Measurements from ENCODE around the gene MAB21L4.
A peak's percentile ranks its signal among the peaks of the same experiment; 100 is the strongest.

Gene MAB21L4

DNA sequence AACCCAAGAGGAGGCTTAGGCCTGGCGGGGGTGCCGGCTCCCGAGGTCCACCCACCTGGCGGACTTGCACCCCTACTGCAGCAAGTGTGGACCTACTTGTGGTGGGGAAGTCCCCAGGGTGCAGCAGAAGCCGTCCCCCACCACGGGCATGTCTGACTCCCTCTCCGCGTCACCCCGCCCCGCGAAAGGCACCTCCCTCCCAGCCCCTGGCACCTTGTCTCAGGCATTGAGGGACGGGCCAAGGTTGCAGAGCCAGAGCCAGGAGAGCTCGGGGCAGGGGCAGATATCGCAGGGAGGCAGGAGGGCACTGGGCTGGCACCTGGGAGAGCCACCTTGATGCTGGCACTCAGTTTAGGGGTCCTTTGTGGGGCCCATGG, 29.2 kb upstream of the MAB21L4 start:
- no peak for DNase-seq

GRCh38 chr2:240922982-240923537, 27.1 kb upstream of the MAB21L4 start:
- DNase-seq, result peak; percentile 33

- no peak for DNase-seq
Measured at GRCh38 chr2:240922245-240922981, 26.5 kb upstream of the MAB21L4 start.

- no peak for DNase-seq
Measured at GRCh38 chr2:240921995-240922244, 26.0 kb upstream of the MAB21L4 start.

DNA sequence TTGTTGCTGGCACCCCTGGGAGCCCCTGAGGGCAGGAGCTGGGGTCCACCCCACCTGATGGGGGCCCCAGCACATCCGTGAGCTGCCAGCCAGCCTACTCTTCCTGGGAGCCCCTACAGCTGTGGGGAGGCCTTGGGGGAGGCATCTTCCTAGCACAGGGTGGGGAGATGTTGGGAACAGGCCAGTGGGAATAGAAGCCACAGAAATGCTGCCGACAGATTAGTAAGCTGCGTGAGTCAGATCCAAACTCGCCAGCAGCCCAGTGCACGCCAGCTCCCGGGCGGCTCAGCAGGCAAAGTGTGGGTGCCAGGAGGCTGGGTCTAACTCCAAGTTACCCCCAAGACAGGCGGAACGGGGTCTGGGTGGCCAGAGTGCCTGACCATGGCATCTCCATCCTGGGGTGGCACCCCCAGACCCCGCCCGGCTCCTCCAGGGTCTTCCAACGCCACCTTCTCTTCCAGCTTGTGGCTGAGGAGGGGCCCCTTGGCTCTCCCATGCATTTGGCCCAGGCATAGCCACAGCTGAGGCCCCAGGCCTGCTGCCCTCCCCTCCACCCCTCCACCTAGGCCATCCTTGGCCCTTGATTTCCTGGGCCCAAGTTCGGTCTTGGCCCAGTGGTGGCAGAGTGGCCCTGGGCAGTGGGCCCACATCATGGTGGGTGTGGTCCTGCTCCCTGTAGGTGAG, 25.5 kb upstream of the MAB21L4 start:
- peak; percentile 96 for DNase-seq

DNA sequence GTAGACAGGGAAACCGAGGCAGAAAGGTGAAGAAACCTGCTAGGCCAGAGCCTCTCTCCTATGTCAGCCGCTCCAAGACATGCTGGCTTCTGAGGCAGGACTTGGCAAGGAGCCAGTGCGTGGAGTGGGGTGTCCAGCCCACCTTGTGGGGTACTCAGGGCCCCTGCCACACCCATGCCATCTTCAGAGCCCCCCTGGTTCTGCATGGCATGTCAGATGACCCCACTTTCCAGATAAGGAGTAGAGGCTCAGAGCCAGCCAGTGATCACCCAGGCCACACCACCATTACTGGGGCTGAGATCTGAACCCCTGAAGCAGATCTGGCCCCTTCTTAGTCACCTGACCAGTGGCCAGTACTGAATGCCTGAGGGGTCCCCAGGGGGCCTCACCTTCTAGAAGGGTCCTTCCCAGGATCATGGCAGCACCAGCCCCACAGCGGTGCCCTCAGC, 24.9 kb upstream of the MAB21L4 start:
- DNase-seq, result no peak

DNA sequence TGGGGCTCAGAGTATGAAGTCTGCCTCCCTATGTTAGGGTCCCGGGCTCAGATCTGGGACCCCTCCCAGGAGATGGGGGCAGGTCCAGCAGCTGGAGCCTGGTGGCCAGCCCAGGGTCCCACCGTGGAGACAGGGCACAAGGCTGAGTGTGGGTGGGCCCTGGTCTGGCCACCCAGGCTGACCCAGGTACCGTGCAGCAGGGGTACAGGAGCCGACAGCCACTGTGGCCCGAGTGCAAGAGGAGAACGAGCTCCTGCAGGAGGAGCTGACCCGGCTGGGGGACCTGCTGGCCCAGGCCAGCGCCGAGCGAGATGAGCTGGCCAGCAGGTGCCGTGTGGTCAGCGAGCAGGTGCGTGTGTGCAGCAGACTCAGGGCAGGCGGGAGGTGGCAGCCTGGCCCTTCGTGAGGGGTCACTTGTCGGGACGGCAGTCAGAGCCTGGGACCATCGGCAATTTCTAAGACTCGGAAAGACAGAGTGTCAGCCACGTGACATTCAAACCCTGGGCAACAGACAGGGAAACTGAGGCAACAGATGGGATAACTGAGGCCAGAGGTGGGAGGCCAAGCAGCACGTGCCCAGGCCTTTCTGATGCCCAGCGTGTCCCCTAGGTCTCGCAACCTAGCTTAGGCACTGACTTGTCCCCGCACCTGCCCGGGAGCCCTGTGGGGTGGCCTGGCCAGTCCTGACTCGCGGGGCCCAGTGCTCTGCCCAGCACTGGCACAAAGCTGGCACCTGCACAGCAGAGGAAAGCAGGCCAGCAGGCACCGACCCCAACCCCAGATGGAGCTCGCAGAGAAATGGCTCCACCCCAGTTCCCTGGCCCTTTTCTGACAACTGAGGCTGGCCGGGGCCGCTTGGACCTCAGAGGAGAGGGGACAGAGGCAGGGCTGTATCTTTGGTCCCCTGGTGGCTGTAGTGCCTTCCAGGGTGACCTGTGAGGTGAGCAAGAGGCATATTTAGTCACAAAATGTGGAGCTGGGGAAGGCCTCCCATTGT, 24.1 kb upstream of the MAB21L4 start:
- no peak for DNase-seq

DNA sequence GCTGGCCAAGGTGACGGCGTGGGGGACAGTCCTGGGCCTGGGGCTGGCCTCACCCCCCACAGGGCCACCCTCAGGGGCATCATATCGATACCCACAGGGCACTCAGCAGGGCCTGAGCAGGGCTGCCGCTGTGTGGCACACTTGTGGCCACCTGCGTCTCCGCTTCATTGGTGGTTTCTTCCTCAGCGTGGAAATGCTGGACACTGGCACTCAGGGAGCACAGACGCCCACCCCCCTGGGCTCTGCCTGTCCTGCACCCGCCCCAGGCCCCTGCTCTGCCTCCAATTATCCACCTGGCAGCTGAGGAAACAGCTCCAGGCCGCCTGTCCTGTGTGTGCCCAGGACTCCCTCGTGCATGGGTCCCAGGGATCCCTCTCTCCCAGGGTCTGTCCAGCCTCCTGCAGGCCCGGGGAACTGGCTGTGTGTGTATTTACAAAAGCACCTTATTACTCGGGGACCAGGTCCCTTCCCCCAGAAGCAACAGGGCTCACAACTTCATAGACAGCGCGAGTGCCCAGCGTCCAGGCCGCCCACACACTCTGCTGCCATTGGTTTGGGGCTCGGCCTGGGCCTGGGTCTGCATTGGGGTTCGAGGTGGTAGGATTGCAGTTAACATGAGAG, 23.3 kb upstream of the MAB21L4 start:
- no peak for DNase-seq

DNA sequence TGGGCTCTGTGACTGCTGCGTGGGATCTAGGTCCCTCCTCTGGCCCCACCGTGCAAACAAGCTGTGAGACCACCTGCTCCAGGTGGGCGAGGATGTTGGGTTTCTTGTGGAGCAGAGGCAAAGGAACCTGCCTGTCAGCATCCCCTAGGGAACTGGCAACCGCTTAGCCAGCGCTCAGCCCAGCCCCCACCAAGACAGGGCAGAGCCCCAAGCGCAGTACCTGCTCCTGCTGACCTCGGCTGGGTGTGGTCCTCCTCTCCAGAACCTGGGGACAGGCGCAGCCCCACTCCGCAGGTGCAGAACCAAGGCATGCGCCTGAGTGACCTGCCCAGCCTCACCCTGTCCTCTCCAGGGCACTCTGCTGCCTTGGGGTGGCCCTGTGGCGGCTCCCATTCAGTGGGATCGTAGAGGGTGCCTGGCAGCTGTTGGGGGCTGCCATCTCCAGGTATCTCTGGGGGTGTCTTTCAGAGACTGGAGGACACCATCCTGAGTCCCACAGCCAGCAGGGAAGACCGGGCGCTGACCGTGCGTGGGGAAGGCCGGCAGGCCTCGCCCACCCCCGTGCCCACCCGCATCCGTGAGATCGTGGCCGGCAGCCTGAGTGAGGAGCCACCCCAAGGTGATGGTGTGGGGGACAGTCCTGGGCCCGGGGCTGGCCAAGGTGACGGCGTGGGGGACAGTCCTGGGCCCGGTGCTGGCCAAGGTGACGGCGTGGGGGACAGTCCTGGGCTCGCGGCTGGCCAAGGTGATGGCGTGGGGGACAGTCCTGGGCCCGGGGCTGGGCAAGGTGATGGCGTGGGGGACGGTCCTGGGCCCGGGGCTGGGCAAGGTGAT, 22.5 kb upstream of the MAB21L4 start:
- no peak for DNase-seq

- DNase-seq, result peak; percentile 36
Measured at GRCh38 chr2:240917684-240918257, 21.8 kb upstream of the MAB21L4 start.

DNA sequence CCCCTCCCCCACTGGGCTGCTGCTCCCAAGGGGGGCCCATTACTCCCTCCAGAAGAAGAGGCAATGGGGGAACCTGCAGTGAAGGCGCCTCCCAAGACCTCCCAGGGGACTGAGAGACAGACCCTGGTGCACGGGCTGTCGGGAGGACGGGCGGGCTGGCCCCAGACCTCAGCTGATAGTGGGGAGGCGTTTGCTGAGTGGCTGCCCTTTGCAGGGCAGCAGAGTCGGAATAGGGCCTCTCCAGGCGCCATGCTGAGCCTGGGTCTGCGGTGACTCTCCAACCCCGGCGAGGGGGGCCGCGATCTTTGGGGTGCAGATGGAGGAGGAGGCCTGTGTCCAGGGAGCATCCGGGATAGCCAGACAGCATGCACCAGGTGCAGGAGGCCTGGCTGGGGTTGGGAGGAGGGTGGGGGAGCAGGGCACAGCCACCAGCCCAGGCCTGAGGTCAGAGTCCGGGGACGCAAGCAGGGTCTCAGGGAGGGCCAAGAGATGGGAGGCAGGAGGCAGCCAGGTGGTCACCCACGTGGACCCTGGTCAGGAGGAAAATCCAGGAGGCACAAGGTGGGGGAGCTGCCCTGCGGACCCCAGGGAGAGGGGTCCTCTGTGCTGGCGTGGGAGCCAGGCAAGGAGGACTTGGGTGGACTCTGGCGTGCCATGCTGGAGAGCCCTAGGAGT, 21.2 kb upstream of the MAB21L4 start:
- DNase-seq, result no peak

DNA sequence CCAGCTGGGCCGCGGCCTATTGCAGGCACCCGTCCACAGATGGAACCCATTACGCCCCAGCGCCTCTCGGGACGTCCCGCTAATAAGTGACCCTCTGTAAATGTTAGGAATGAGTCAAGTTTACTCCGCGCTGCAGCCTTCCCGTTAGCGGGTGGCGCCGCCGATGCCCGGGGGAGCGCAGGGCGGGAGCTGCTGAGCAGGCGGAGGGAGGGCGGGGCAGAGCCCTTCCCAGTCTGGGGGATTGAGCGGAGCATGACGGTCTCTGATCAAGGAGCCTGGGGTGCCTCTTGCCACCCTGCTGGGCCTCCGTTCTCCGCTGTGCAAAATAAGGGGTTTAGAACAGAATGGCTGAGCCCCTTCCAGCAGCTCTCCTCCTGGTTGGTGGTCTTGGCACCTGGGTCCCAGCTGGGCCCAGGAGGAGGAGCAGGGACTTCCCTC, 20.6 kb upstream of the MAB21L4 start:
- DNase-seq, result peak; percentile 94

- DNase-seq, result peak; percentile 28
Measured at GRCh38 chr2:240915526-240916341, 19.8 kb upstream of the MAB21L4 start.

GRCh38 chr2:240914645-240915525, 18.9 kb upstream of the MAB21L4 start:
- no peak for DNase-seq

DNA sequence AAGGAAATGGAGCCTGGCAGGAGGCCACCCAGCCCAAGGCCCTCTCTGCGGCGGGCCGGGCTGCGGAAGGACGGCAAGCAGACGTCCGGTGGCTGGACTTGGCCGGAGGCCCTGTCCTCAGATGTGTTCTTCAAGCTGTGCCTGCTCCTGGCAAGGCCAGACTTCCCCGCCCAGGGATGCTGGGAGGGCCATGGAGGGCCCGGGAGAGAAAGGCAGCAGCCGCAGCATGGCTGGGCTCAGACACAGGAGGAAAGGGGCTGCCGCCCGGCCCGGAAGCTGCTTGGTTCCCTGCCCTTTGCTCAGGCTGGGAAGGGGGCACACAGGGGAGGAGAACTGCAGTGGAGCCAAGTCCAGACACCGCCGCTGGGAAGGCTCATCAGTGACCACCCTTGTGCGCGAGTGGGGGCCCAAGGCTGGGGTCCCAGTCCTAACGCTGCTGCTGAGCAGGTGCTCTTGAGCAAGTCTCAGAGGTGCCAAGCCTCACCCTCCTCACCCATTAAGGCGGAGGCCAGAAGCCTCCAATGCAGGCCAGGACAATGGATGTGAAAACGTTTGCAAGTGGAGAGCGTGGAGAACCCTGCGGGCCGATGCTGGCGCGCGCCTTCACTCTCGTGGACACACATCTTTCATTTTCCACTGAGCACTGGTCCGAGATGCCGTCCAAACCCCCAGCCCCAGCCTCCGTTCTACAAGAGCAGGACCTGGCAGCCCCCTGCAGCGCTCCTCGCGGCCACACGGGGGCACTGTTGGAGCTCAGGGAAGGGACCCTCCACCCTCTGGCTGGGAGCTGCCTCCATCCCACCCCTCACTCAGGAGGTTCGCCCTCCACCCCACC, 18.1 kb upstream of the MAB21L4 start:
- peak; percentile 52 for DNase-seq

GRCh38 chr2:240912878-240913809, 17.2 kb upstream of the MAB21L4 start:
- peak; percentile 38 for DNase-seq

Measured in fibroblast of skin of scalp (primary cell).